Pancreas (tissue), 10 donors: ENCODE results near the gene CMKLR1. TPM values are rescaled to one million over a fixed set of nuclear protein-coding genes. Genes with fewer than 3 reads are reported as not detected.

Source experiments
- ATAC-seq, 4 donors: fragments of 200-7000 bp; cut with Tn5 transposase; one replicate each; pipeline versions ENCODE4 v1.8.0 to v1.9.1; 2020; ENCODE audit warnings: mild to moderate bottlenecking in 4 of 4, moderate library complexity in 4 of 4
- DNase-seq, 6 donors: peaks; one replicate each; pipeline ENCODE4 v3.0.0-alpha.2; 2020
- FAIRE-seq: peaks from 2 replicates; lab custom pipeline; 2012; peaks lifted over from hg19 to GRCh38; lab: Jason Lieb, UNC
- H3K27ac ChIP-seq, 4 donors: fragments of 200-600 bp; sonication (generic); 1 replicate in 3 of 4; 2 replicates in 1 of 4; pipeline versions ENCODE4 v1.5.0 to v1.8.0; 2020
- H3K27me3 ChIP-seq, 4 donors: fragments of 200-600 bp; one replicate each; pipeline ENCODE4 v1.8.0; 2021
- H3K36me3 ChIP-seq, 3 donors: fragments of 200-600 bp; sonication (generic) in 1 of 3; one replicate each; pipeline versions ENCODE4 v1.5.0 to v1.8.0; 2020 to 2021
- H3K4me1 ChIP-seq, 3 donors: fragments of 200-600 bp; one replicate each; pipeline ENCODE4 v1.8.0; 2021
- H3K4me3 ChIP-seq, 4 donors: fragments of 200-600 bp; sonication (generic) in 2 of 4; one replicate each; pipeline versions ENCODE4 v1.5.0 to v1.8.0; 2020 to 2021
- H3K9me3 ChIP-seq, 4 donors: fragments of 200-600 bp; one replicate each; pipeline ENCODE4 v1.8.0; 2021
- CTCF ChIP-seq, 4 donors: fragments of 200-600 bp; sonication (generic) in 3 of 4; IDR thresholded peaks; one replicate each; pipeline versions ENCODE4 v1.5.0 to v1.8.0; 2021; ENCODE audit warnings: antibody characterized with exemption in 4 of 4
- WGBS, 2 donors: extraction: QIAGEN DNeasy Blood & Tissue Kit; methylation state at CpG; one replicate each; pipeline ENCODE4 v1.1.7; 2013; 5-methylcytosine and 5-hydroxymethylcytosine counted together
- intact Hi-C, 3 donors: fragments of 100-400 bp; cut with DNase I; formaldehyde crosslinking; loops; one replicate each; pipeline versions ENCODE4 v1.11.1 to v1.14.2; 2022
- polyA plus RNA-seq, 2 donors: library from polyadenylated mRNA; stranded (reverse); fragments of 200-250 nt; gene quantifications; one replicate each; pipeline ENCODE4 v1.2.3, GENCODE V29; 2013
- total RNA-seq, 6 donors: library from RNA; stranded (reverse); fragmentation: NEBNext Ultra II Directional in 4 of 6; extraction: Animal tissue kit (Norgen Biotek cat#: 25700) in 4 of 6; gene quantifications; one replicate each; pipeline versions ENCODE4 v1.2.1 to v1.2.4, GENCODE V29; 2021 to 2023
- donor health status: healthy with polysubstance abuse.
- donor health status: DM: no; HTN: no; CAD: no; lungs with moderate emphysema.
- donor health status: DM: no; HTN: no; CAD: no.
- donor health status: control.
- donor health status: control.
- donor health status: Bipolar disorder and iron deficiency.
- donor health status: DM: yes; HTN: yes; CAD: no.
- donor health status: DM: no; HTN: no; CAD: no.
- donor health status: DM: no; HTN: no; CAD: no.
- donor health status: DM: yes; HTN: yes; CAD: no.

CMKLR1 gene
- total and polyA plus RNA-seq, 8 donors = 0.95 to 7.4 (median 1.4) TPM

GRCh38 chr12:108239378-108239777, 99.7 kb downstream of the CMKLR1 start:
- Histone ChIP-seq H3K36me3 (no peaks in the 10 kb centered on the region), H3K4me1 (no peaks in the 10 kb centered on the region), H3K27ac (no peak overlapping the region), H3K4me3 (no peak overlapping the region), H3K9me3 (no peaks in the 10 kb centered on the region), H3K27me3 (peaks cover 0 to 6% (median 0%) of the 10 kb centered on the region in 4 donors)
- DNase-seq = no peak
- ATAC-seq = no peak
- intact Hi-C loops = loop anchor here in 1 of 3 donors (10.0 kb wide), 1 partner anchor 135 kb away; no protein-coding TSS in a partner anchor
- FAIRE-seq = no peak
- WGBS, 2 donors = 68 to 75% methylated on average over 2 of the region's 2 CpGs
- no peak for TF ChIP-seq CTCF (IDR thresholded peaks at IDR 0.05)

- no peak for FAIRE-seq
- Histone ChIP-seq H3K27me3 (peaks cover 0 to 6% (median 0%) of the 10 kb centered on the region in 4 donors), H3K4me1 (no peaks in the 10 kb centered on the region), H3K27ac (no peak overlapping the region), H3K4me3 (no peak overlapping the region), H3K36me3 (no peaks in the 10 kb centered on the region), H3K9me3 (no peaks in the 10 kb centered on the region)
- no peak for ATAC-seq
- no peak for DNase-seq
- WGBS, 2 donors = 76 to 83% methylated on average over 3 of the region's 3 CpGs
- intact Hi-C loops = loop anchor here in 1 of 3 donors (10.0 kb wide), 1 partner anchor 136 kb away; no protein-coding TSS in a partner anchor
- TF ChIP-seq CTCF (IDR thresholded peaks at IDR 0.05) = no peak
Measured at GRCh38 chr12:108238474-108238873, 100.6 kb downstream of the CMKLR1 start.

Other genes starting within 250 kb of the CMKLR1 start
- gene WSCD2, start 210.0 kb downstream of the CMKLR1 start, total RNA-seq = 1 to 10 TPM in 3 of 6 donors, under 1 TPM in 2, not detected in 1; 0.14 to 2.6 (median 1.1) TPM
- gene WSCD2, start 210.0 kb downstream of the CMKLR1 start, polyA plus RNA-seq = 1 to 10 TPM in 1 of 2 donors, under 1 TPM in 1; 0.72 to 5.8 TPM
- gene FICD, start 176.0 kb upstream of the CMKLR1 start, total RNA-seq = 10 to 100 TPM in 5 of 6 donors, 1 to 10 TPM in 1; 8.8 to 16.9 (median 11.1) TPM
- 1 to 10 TPM; 7.5 to 7.8 TPM for gene FICD, start 176.0 kb upstream of the CMKLR1 start, polyA plus RNA-seq
- gene SART3, start 221.9 kb upstream of the CMKLR1 start, total RNA-seq = 10 to 100 TPM; 13.9 to 23.4 (median 16.7) TPM
- 10 to 100 TPM; 14.9 to 21.7 TPM for gene SART3, start 221.9 kb upstream of the CMKLR1 start, polyA plus RNA-seq
- 10 to 100 TPM; 34.1 to 66.7 (median 41.4) TPM for gene ISCU, start 223.3 kb upstream of the CMKLR1 start, total RNA-seq
- 100 to 1,000 TPM in 1 of 2 donors, 10 to 100 TPM in 1; 51.8 to 126 TPM for gene ISCU, start 223.3 kb upstream of the CMKLR1 start, polyA plus RNA-seq